ENCODE measurements around the gene CDC25B. TPM values are rescaled to one million over a fixed set of nuclear protein-coding genes. Genes with fewer than 3 reads are reported as not detected.

The CDC25B gene
- total and polyA plus RNA-seq, 7 donors, result 5.1 to 9.1 (median 7.1) TPM

- 85 to 87% (median 85%) methylated on average over 25 of the region's 25 CpGs for WGBS, 3 donors
- peaks cover 6% of the 10 kb centered on the region for H3K4me1 ChIP-seq
- H3K9me3 ChIP-seq, result no peaks in the 10 kb centered on the region
- no peak for TF ChIP-seq CTCF (IDR thresholded peaks at IDR 0.05)
- H3K36me3 ChIP-seq (ENCODE audit: insufficient read depth in 1 of 2, low read depth in 1 of 2), result no peaks in the 10 kb centered on the region
- H3K27ac ChIP-seq, result peak overlapping the region; percentile 96
- H3K27me3 ChIP-seq (ENCODE audit: insufficient read depth in 3 of 3, low read length in 2 of 3), result no peaks in the 10 kb centered on the region
- peak overlapping the region; percentile 86 for H3K4me3 ChIP-seq
- DNase-seq (peak in 1 of 2 donors; percentile 51), ATAC-seq (no peak)
- intact Hi-C loops (cut with DNase I), result no loop called here
Measured at GRCh38 chr20:3794701-3795420, 1.2 kb upstream of the CDC25B start.

- peak overlapping the region; percentile 86 for H3K4me3 ChIP-seq
- no peaks in the 10 kb centered on the region for H3K27me3 ChIP-seq (ENCODE audit: insufficient read depth in 3 of 3, low read length in 2 of 3)
- H3K27ac ChIP-seq, result peak overlapping the region; percentile 96
- H3K9me3 ChIP-seq, result no peaks in the 10 kb centered on the region
- DNase-seq (no peak), ATAC-seq (peak in 2 of 4 donors; percentile 1 to 9)
- TF ChIP-seq CTCF (IDR thresholded peaks at IDR 0.05), result no peak
- intact Hi-C loops (cut with DNase I), result no loop called here
- peaks cover 0 to 11% of the 10 kb centered on the region in 2 donors for H3K36me3 ChIP-seq (ENCODE audit: insufficient read depth in 1 of 2, low read depth in 1 of 2)
- 12 to 16% (median 14%) methylated on average over 23 to 33 of the region's 33 CpGs for WGBS, 3 donors
- peaks cover 6% of the 10 kb centered on the region for H3K4me1 ChIP-seq
Measured at GRCh38 chr20:3796477-3797225, 541 bp downstream of the CDC25B start.

- Histone ChIP-seq H3K9me3 (no peaks in the 10 kb centered on the region), H3K4me1 (peaks cover 6% of the 10 kb centered on the region), H3K27ac (no peak overlapping the region), H3K27me3 (ENCODE audit: insufficient read depth in 3 of 3, low read length in 2 of 3) (no peaks in the 10 kb centered on the region), H3K36me3 (ENCODE audit: insufficient read depth in 1 of 2, low read depth in 1 of 2) (peaks cover 0 to 16% of the 10 kb centered on the region in 2 donors), H3K4me3 (peak overlapping the region; percentile 86)
- intact Hi-C loops (cut with DNase I), result no loop called here
- WGBS, 3 donors, result 55 to 83% (median 69%) methylated on average over 5 of the region's 5 CpGs
- TF ChIP-seq CTCF (IDR thresholded peaks at IDR 0.05), result no peak
- ATAC-seq (no peak), DNase-seq (peak in 1 of 2 donors; percentile 35)
Measured at GRCh38 chr20:3797226-3797545, 1.1 kb downstream of the CDC25B start.

GRCh38 chr20:3797592-3798372 lies 1.7 kb downstream of the CDC25B start:
- Histone ChIP-seq H3K27ac (no peak overlapping the region), H3K4me3 (peak overlapping the region; percentile 86), H3K27me3 (ENCODE audit: insufficient read depth in 3 of 3, low read length in 2 of 3) (no peaks in the 10 kb centered on the region), H3K9me3 (no peaks in the 10 kb centered on the region), H3K36me3 (ENCODE audit: insufficient read depth in 1 of 2, low read depth in 1 of 2) (peaks cover 0 to 22% of the 10 kb centered on the region in 2 donors), H3K4me1 (peaks cover 6% of the 10 kb centered on the region)
- ATAC-seq, result no peak
- intact Hi-C loops (cut with DNase I), result no loop called here
- no peak for TF ChIP-seq CTCF (IDR thresholded peaks at IDR 0.05)
- WGBS, 3 donors, result 62 to 76% (median 71%) methylated on average over 19 of the region's 19 CpGs
- DNase-seq, result peak in 1 of 2 donors; percentile 41

Data from psoas muscle (tissue), 8 donors.